Measurements from ENCODE around the gene RGL2.

DNA sequence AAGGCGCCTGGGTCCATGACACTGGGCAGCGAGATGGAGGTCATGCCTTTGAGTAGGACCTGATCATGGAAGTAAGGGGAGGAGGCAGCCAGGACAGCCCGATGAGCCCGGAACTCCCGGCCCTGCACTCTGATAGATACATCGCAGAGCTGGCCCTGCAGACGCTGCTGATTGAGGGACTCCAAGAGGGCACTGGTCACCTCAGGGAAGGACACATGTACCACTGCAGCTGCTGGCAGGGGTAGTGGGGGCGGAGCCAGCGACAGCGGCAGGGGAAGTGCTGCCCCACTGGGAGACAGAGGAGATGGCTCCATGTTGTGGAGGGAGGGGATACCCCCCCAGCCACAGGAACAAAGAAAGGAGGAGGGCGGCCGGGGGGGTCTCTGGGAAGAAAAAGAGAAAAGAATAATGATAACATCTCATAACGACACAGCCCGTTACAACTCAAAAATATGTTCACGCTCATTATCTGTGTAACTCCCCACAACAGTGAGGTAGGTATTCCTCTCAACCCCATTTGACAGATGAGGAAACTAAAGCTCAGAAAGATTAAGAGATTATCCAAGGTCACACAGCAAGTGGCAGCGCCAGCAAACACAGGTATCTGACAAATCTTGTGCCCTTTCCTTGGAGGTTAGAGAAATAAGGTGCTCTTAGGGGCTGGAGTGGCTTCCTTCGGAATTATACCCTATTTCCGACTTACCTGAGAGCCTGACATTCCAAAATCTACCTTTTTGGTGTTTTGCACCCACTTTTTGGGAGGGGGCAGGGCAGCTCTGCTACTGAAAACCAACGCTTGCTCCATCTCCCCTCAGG, 18.1 kb upstream of the RGL2 start:
- TF ChIP-seq, protein P1, sequence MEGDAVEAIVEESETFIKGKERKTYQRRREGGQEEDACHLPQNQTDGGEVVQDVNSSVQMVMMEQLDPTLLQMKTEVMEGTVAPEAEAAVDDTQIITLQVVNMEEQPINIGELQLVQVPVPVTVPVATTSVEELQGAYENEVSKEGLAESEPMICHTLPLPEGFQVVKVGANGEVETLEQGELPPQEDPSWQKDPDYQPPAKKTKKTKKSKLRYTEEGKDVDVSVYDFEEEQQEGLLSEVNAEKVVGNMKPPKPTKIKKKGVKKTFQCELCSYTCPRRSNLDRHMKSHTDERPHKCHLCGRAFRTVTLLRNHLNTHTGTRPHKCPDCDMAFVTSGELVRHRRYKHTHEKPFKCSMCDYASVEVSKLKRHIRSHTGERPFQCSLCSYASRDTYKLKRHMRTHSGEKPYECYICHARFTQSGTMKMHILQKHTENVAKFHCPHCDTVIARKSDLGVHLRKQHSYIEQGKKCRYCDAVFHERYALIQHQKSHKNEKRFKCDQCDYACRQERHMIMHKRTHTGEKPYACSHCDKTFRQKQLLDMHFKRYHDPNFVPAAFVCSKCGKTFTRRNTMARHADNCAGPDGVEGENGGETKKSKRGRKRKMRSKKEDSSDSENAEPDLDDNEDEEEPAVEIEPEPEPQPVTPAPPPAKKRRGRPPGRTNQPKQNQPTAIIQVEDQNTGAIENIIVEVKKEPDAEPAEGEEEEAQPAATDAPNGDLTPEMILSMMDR (IDR thresholded peaks at IDR 0.05): no peak
- TF ChIP-seq EP300 (IDR thresholded peaks at IDR 0.05): no peak
- no peak for TF ChIP-seq POLR2AphosphoS5 (IDR thresholded peaks at IDR 0.05)
